CD4-positive, alpha-beta T cell treated with Interferon alpha-2 for 1 hour (primary cell): ENCODE data around the gene DCBLD2.

Experiments
- DNase-seq, 2 donors: peaks; one replicate each; pipeline ENCODE4 v3.0.0-alpha.2; 2020 to 2022

DCBLD2 gene

GRCh38 chr3:98901392-98902350 is at the start of gene DCBLD2:
TSS of gene DCBLD2 (minus strand) at chr3:98901695. CDS start at chr3:98901326, 369 bp downstream.
- DNase-seq = peak; percentile 91 to 93

- no peak for DNase-seq
Observed at GRCh38 chr3:98945666-98946065, 44.2 kb upstream of the DCBLD2 start.

DNA sequence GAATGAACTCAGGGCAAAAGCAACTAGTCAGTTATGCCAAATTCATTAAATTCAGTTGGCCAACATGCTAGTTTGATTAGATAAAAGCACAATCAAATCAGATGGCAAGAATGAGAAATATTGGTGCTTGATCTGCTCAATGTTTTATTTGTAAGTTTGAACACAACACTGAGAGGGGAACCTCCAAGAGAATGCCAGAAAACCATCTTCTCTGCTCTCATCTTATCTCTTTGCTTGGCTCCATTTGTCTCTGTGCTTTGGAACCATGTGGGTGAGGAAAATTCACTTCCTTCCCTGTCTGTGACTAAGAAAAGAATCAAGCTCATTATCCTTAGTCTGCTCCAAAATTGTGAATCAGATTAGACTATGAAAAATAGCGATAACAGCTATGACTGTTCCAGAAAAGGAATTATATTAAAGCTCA is 43.6 kb upstream of the DCBLD2 start:
- DNase-seq = no peak

DNA sequence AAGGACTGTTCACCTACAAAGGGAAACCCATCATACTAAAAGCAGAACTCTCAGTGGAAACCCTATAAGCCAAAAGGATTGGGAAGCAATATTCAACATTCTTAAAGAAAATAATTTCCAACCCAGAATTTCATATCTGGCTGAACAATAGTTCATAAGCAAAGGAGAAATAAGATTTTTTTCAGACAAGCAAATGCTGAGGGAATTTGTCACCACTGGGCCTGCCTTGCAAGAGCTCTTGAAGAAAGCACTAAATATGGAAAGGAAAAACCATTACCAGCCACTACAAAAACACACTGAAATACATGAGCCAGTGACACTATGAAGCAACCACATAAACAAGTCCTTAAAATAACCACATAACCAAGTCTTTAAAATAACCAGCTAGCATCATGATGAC is 28.9 kb upstream of the DCBLD2 start:
- no peak for DNase-seq

DNA sequence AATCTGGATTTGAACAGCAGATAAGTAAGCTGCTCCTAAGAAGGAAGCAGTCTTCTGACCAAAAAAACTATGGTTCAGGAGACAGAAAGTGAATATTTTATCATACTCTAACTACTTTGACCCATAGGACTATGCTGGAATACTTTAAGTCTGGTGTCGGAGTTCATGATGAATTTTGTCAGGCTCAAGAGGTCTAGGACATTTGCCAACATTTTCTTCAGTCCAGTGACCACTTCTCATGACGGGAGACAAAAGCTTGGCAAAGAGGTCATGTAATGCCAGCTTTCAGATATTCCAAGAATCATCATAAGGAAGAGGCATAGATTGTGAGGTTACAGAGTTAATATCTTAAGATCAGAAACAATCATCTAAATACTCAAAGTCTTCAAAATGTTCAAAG is 20.5 kb upstream of the DCBLD2 start:
- DNase-seq = no peak

GRCh38 chr3:98920166-98920565 is 18.7 kb upstream of the DCBLD2 start:
- DNase-seq = no peak

DNA sequence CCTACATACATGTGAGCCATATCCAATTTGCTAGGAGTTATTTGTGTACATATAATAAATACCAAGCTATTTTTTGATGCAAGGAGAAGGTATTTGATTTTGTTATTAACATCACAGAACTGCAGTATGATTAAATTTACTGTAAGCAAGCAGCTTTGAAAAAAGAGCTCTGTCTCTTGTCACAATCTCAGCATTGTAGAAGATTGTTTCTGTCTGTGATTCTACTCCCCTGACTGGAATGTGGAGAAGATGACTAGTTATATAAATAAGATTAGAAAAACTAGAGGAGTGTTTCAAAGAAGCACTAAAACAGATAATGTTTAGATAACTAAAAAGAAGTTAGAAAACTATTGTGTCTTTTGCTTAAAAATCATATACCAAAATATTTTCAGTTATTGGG is 17.1 kb upstream of the DCBLD2 start:
- no peak for DNase-seq

DNA sequence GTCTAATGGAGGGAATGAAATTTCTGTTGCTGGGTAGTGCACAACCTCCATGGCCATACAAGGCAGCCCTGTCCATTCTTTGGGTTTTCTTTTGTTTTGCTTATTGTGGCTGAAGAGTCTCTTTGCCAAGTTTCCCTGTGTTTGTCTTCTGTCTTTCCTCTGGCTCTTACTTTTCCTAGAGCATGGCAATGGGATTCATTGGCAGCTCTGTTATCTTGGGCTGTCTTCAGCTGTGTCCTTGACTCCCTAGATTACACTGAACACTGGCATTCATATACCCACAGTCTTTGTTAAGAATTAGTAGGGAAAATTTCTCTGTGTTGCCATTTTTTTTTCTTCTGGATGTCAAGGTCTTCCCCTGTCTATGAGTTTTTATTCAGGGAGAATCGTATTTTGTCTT is 16.1 kb upstream of the DCBLD2 start:
- no peak for DNase-seq

DNA sequence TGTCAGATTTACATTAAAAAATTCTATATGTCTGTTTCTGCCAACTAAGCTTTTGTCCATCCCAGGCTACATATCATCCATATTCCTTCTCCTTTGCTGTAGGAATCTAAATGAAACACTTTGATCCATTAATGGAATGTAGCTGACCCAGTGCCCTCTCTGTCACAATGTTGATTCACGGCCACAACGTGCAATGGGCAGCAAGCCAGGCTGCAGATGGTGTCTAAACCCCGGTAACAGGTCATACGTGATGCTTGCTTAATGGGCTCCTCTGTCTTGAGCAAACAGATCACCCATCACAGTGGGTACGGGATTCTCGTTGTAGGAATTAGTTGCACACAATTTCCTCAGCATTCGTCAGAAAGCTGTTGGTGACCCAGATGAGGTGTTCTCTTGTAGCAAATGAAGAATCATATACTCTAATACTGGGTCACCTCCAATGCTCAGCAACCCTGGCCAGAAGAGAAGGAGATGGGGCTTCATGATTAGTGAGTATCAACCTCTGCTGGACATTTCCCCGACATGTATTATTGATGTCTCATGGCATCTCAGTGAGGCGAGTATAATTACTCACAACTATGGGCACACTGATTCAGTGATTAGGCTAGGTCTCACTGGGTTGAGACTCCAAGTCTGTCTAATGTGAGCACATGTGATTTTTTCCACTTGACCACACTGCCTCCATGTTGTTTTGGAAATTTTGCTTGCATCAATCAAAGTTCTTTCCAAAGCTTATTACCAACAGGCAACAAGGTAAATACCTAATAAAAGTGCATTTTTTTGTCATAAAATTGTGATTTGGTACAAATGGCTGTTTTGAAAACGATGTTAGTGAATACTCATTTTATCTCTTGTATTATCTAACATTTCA is 12.9 kb upstream of the DCBLD2 start:
- DNase-seq = no peak

- DNase-seq = no peak
Observed at GRCh38 chr3:98912448-98912847, 11.0 kb upstream of the DCBLD2 start.

DNA sequence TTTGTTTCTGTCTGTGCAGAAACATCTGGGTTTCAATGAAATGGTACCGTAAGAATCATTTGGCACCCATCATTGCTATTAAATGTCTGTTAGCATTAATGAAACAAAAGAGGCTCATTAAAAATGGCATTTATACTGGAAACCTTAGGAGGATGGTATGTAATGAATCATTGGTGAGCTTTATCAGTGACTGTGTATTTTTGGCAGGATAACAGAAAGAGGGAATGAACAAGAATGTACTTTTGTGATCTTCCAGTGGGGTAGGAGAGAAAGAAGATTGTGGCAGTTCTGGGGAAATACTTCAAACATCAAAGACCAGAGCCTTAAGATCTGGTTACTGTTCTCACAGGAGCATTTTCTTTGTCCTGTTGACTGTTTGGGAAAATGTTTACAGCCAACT is 4.7 kb upstream of the DCBLD2 start:
- no peak for DNase-seq

DNA sequence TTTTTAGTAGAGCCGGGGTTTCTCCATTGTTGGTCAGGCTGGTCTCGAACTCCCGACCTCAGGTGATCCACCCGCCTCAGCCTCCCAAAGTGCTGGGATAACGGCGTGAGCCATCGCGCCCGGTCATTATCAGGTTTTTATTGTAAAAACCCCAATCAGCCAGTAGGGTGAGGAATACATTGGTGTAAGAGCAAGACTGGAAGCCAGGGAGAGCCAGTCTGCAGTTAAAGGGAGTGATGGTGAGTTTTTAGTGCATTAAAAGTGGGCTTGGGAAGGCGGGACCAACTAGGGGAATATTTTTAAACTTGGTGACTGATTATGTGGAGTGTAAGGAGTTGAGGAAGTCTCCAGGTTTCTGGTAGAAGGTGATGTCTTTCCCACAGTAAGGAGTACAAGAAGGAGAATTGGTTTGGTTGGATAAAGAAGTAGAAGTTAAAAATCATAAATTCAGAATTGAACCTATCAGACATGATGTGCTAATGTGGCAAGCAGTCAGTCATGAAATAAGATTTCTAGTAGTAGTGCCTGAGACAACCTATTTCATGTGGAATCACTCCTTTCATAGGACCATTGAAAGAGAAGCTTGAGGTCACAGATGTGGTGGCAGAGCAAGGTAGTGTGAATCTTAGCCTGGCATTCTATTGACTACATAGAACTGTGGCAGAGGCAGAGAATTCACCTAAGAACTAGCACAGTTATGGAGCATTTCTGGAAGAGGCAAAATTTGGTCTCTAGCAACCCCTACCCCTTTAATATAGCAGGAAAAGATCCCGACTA is 2.4 kb upstream of the DCBLD2 start:
- DNase-seq = no peak

DNA sequence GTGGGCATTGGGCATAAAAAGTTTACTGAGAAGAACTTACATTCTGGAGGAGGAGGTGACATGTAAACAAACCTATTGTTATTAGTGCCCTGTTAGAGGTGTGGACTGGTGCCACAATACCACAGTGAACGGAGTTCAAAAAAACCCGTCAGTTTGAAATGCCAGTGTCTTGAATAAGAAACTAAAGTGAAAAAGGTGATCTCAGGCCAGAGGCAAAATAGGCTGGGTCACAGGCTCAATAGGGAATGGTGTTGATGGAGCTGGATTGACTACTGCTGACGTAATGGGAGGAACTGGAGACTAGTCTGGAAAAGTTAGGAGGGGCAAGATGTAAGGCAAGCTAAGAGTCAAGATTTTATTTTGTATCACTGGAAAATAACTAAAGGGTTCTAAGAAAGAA is 1.6 kb upstream of the DCBLD2 start:
- no peak for DNase-seq

DNA sequence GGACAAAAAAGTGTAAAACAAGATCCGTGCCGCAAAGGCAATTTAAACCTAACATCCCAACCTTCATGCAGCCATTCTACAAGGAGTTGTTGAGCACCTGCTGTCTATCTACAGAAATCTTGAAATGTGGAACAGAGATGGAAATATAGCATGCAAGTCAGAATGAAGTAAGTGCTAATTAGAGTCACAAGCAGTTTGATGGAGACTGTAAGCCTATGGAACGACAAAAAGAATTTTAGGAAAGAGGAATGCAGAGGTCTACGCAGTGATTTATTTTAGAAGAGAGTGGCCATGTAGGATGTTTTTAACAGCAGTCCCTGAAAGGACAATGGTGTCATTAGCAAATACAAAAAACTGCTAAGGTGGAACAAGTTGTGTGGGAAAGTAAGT is 851 bp upstream of the DCBLD2 start:
- no peak for DNase-seq

DNA sequence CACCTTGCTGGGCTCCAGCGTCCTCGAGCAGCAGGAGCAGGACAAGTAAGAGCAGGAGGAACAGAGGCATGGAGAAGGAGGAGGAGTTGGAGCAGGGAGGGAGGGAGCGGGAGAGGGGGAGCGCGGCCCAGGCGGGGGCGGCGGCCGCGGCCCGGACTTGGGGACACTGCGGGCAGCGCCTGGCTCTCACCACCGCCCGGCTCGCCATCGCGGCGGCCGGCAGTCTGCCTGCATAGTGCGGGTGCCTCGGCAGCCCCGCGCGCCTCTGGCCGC is 440 bp downstream of the DCBLD2 start:
- no peak for DNase-seq

DNA sequence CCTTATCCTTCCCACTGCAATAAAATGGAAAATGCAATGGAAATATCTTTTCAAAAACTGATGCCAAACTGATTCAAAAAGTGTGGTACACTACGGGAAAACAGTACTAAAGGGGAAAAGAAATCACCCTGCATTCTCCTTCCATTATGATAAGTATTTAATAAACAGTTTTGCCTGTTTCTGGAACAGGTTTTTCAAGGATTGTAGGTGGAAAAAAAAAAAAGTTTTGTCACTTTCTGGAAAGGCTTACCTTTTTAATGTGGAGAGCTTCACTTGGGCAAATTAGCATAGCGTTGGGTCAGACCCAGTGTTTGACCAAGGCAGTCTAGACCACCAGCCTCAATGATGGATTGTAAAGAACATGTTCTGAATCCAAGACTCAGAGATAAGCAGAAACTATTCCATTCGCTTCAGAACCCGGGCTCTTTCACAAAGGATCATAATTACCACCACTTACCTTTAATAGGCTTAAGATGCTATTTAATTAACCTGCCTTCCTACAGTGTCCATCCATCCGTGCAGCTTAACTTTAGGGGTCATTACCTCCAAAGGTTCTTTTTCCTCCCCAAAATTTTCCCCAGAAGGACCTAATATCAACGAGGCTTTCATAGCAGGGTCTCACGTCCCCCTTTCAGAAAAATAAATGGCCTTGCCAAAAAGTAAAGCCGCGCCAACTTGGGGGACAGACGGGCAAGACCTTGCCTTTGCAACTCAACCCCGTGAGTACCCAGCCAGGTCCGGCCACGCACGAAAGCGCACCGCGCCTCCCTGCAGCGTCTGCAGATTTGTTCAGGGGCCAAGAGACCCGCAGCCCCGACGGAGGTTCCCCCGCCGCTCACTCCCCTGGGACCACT is 1.0 kb downstream of the DCBLD2 start:
- DNase-seq = peak in 1 of 2 donors; percentile 10

DNA sequence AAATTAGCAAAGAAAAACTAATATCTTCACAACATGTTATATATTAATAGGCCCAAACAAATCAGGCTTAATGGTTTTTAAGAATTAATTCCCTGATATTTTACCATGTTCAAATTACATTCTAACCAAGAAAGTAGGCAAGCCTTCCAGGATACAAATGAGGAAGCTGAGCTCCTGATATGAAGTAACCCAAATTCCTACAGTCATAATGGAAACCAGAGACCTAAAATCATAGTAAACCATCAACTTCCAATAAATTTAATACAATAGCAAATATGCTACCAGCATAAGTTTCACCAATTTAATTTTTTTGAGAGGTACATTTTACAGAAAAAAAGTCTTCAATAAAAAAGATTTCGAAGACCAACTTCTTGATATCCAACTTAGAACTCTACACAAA is 3.8 kb downstream of the DCBLD2 start:
- no peak for DNase-seq

GRCh38 chr3:98894791-98895576 is 6.5 kb downstream of the DCBLD2 start:
- no peak for DNase-seq

DNA sequence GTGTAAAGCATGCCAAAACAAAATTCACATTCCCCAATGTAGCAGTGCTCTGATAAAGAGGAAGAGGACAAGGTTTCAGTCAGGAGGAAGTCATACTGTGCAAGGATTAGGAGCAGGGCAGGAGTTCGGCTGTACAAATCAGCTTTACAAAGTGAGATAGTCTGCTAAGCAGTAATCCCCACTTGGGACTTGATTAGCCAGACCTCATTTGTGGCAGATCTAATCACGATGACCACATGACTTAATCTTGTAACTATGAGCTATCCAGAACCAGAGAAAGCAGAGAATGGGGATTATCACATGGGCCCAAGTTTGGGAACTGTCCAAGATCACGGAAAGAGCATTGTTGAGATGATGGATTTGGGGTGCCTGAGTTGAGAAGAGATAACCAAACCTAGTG is 7.8 kb downstream of the DCBLD2 start:
- DNase-seq = no peak

GRCh38 chr3:98892263-98892662 is 9.2 kb downstream of the DCBLD2 start:
- DNase-seq = no peak
